ENCODE measurements around the gene GALNT6.

GALNT6 gene

GRCh38 chr12:51311389-51311788, 79.8 kb downstream of the GALNT6 start:
- Histone ChIP-seq H3K4me1 (ENCODE audit: control insufficient read depth, insufficient read depth, low read length) (peaks cover 18% of the 10 kb centered on the region), H3K27me3 (ENCODE audit: control insufficient read depth, insufficient read depth, low read length) (no peaks in the 10 kb centered on the region), H3K9ac (ENCODE audit: low read depth, low read length) (no peak overlapping the region), H3K4me3 (ENCODE audit: low read length) (no peak overlapping the region), H3K36me3 (ENCODE audit: insufficient read depth, low read length) (no peaks in the 10 kb centered on the region), H3K4me2 (ENCODE audit: low read length) (no peak overlapping the region), H3K9me3 (replicated peaks; ENCODE audit: low read length) (no peaks in the 10 kb centered on the region)

GRCh38 chr12:51307655-51308593, 83.3 kb downstream of the GALNT6 start:
- Histone ChIP-seq H3K4me2 (ENCODE audit: low read length) (peak overlapping the region; percentile 70), H3K27me3 (ENCODE audit: control insufficient read depth, insufficient read depth, low read length) (no peaks in the 10 kb centered on the region), H3K4me3 (ENCODE audit: low read length) (no peak overlapping the region), H3K9ac (ENCODE audit: low read depth, low read length) (no peak overlapping the region), H3K36me3 (ENCODE audit: insufficient read depth, low read length) (no peaks in the 10 kb centered on the region), H3K4me1 (ENCODE audit: control insufficient read depth, insufficient read depth, low read length) (peaks cover 18% of the 10 kb centered on the region), H3K9me3 (replicated peaks; ENCODE audit: low read length) (no peaks in the 10 kb centered on the region)

- Histone ChIP-seq H3K36me3 (ENCODE audit: insufficient read depth, low read length) (no peaks in the 10 kb centered on the region), H3K9me3 (replicated peaks; ENCODE audit: low read length) (no peaks in the 10 kb centered on the region), H3K4me2 (ENCODE audit: low read length) (no peak overlapping the region), H3K27me3 (ENCODE audit: control insufficient read depth, insufficient read depth, low read length) (no peaks in the 10 kb centered on the region), H3K4me1 (ENCODE audit: control insufficient read depth, insufficient read depth, low read length) (peaks cover 18% of the 10 kb centered on the region), H3K4me3 (ENCODE audit: low read length) (no peak overlapping the region), H3K9ac (ENCODE audit: low read depth, low read length) (no peak overlapping the region)
Observed at GRCh38 chr12:51306507-51306906, 84.7 kb downstream of the GALNT6 start.
